GM12865 (cell line): ENCODE measurements around the gene SLC25A21.
"Not testable (repeated sequence)": the region's sequence is repeated elsewhere in the genome, so short reads cannot be mapped to it uniquely, and the experiment has no call there.

Experiments
- DNase-seq: peaks from one replicate; pipeline ENCODE4 v3.0.0; 2010; ENCODE audit warnings: low read depth
- H3K4me3 ChIP-seq: 2 replicates; pipeline ENCODE4 v1.5.1; 2011; ENCODE audit warnings: mild to moderate bottlenecking, low read depth, low read length, control low read depth
- CTCF ChIP-seq: IDR thresholded peaks from 2 replicates; pipeline ENCODE4 v1.5.1; 2011; ENCODE audit warnings: low read length, control low read depth, low read depth, inconsistent platforms; ENCODE audit not compliant: insufficient read depth; ENCODE audit errors: missing control alignments

The SLC25A21 gene

DNA sequence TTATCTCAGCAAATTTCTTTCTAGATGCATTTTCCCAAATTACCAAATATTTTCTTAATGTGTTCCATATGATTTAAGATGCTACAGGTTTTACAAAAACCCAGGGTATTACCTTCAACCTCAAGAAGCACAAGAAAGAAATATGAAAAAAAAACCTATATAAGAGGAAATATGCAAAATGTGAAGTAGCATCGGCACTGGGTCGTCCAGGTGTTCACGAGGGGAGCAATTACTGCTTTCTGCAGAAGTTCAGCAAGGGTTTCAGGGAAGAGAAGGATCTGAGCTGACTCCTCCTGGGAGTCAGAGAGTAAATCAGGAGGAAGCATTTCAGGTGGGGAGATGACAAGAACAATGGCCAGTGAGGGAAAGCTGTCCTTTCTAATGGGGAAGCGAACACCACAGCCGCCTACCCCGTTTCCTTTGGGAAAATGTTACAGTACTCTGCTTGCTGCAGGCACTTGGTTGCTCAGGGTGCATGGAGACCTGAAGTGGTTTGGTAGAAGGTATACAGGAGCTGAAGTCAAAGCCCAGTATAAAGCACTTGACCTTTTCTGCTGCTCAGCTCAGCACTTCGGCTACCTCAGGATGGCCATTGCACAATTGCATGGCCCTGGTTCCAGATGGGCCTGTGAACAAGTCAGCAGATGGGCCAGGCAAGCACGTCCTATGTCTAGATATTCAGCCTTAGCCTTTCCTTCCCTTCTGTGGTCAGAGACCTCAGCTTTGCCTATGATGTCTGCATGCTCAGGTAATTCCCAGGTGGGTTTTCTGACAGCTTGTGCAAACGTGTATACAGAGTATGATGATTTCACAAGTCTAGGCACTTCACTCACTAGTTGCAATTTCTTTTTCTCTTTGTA is 355.1 kb downstream of the SLC25A21 start:
- H3K4me3 ChIP-seq: no peak overlapping the region
- no peak for TF ChIP-seq CTCF
- no peak for DNase-seq

DNA sequence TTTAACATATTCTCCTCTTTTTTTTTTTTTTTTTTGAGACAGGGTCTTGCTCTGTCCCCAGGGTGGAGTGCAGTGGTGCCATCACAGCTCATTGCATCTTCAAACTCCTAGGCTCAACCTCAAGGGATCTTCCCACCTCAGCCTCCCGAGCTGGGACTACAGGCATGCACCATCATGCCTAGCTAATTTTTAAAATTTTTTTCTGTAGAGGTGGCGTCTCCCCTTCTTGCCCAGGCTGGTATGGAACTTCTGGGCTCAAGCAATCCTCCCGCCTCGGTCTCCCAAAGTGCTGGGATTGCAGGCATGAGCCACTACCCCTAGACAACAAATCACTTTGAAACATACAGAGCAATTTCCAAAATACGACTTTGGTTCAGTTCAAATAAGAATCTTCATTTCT is 355.9 kb downstream of the SLC25A21 start:
- TF ChIP-seq CTCF: no peak
- H3K4me3 ChIP-seq: no peak overlapping the region
- DNase-seq: no peak

DNA sequence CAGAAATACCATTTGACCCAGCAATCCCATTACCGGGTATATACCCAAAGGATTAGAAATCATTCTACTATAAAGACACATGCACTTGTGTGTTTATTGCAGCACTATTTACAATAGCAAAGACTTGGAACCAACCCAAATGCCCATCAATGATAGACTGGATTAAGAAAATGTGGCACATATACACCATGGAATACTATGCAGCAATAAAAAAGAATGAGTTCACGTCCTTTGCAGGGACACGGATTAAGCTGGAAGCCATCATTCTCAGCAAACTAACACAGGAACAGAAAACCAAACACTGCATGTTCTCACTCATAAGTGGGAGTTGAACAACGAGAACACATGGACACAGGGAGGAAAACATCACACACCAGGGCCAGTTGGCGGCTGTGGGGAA is 357.6 kb downstream of the SLC25A21 start:
- not testable (repeated sequence) for DNase-seq

GRCh38 chr14:36810209-36810608 is 362.2 kb downstream of the SLC25A21 start:
- no peak for TF ChIP-seq CTCF
- H3K4me3 ChIP-seq: no peak overlapping the region
- no peak for DNase-seq

More for the DNA sequence above, 357.6 kb downstream of the SLC25A21 start:
- not testable (repeated sequence) for H3K4me3 ChIP-seq

DNA sequence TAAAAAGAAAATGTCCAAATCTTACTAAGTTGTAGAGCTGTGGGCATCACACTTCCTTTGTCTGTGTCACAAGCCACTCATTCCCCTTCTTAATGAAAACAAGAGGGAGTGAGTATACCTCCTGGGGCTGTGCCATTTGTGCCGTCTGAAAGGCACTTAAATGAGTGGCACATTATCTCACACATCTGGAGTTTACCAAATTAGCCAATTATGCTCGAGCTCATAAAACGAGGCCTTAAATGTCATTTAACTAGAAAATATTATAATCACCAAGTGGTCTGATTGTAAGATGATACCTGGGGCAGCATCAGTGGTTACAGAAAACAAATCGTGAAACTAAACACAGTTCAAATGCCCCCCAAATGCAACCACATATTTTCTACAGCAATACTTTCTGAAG is 364.7 kb downstream of the SLC25A21 start:
- H3K4me3 ChIP-seq: no peak overlapping the region
- no peak for TF ChIP-seq CTCF
- no peak for DNase-seq

DNA sequence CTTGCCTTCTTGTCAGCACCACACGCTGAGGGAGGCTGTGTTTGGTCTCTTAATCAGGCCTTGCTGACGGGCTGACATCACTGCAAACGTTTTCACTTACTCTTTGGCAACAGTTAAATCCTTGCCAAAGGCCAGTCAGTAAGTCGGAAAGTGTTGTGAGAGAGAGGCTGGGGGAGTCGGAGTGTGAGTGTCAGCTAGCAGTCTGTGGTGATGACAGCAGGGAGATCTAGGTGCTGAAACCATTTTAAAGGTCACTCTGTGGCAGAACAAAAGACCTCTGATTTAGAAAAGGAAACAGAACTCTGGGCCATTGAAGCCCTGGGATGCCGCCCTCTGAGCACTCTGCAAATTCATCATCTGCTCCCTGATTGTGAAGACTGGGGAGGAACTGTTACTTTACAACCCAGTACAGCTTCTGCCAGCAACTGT is 367.3 kb downstream of the SLC25A21 start:
- no peak for TF ChIP-seq CTCF
- no peak for DNase-seq
- H3K4me3 ChIP-seq: no peak overlapping the region

GRCh38 chr14:36797634-36798033 is 374.8 kb downstream of the SLC25A21 start:
- no peak for DNase-seq
- H3K4me3 ChIP-seq: no peak overlapping the region
- no peak for TF ChIP-seq CTCF
